H1 (cell line): Measurements from ENCODE around the gene S1PR2. TPM values are rescaled to one million over a fixed set of nuclear protein-coding genes. Genes with fewer than 3 reads are reported as not detected.

Experiments
- CTCF ChIA-PET: fragments of 300-600 bp; sonication (Branson Sonifier 250); formaldehyde crosslinking; loops from one replicate; lab custom pipeline; 2021; ENCODE audit not compliant: partially characterized antibody; lab: Charles Lee
- POLR2A ChIA-PET: fragments of 300-600 bp; sonication (Branson Sonifier 250); formaldehyde crosslinking; loops from one replicate; lab custom pipeline; 2021; ENCODE audit warnings: inconsistent platforms; ENCODE audit not compliant: partially characterized antibody; lab: Charles Lee
- DNase-seq, 2 experiments: peaks; one replicate each; pipeline versions ENCODE4 v3.0.0 to v3.0.0-alpha.2; 2010 to 2022; ENCODE audit warnings: low spot score in 2 of 2, low read depth in 1 of 2, mixed read lengths in 1 of 2
- FAIRE-seq: peaks from 2 replicates; lab custom pipeline; 2011; peaks lifted over from hg19 to GRCh38; lab: Jason Lieb, UNC
- H2AFZ ChIP-seq: 2 replicates; pipeline ENCODE4 v1.8.1; 2012; ENCODE audit warnings: low read length, inconsistent platforms
- H2AK5ac ChIP-seq: 2 replicates; pipeline ENCODE4 v1.6.1; 2013; ENCODE audit warnings: low read depth, low read length
- H2BK120ac ChIP-seq: replicated peaks from 2 replicates; pipeline ENCODE3; 2013; ENCODE audit warnings: low read depth, low read length, inconsistent platforms
- H2BK12ac ChIP-seq: 2 replicates; pipeline ENCODE4 v1.6.1; 2013; ENCODE audit warnings: low read depth, low read length
- H2BK15ac ChIP-seq: 2 replicates; pipeline ENCODE4 v1.6.1; 2013; ENCODE audit warnings: low read length
- H2BK20ac ChIP-seq: 2 replicates; pipeline ENCODE4 v1.6.1; 2013; ENCODE audit warnings: low read length
- H2BK5ac ChIP-seq: 2 replicates; pipeline ENCODE4 v1.6.1; 2013; ENCODE audit warnings: low read depth, low read length
- H3K14ac ChIP-seq: 2 replicates; pipeline ENCODE4 v1.6.1; 2013; ENCODE audit warnings: inconsistent platforms; ENCODE audit not compliant: insufficient read length
- H3K18ac ChIP-seq: 2 replicates; pipeline ENCODE4 v1.6.1; 2013; ENCODE audit warnings: low read length; ENCODE audit errors: extremely low read depth
- H3K23ac ChIP-seq: 2 replicates; pipeline ENCODE4 v1.6.1; 2013; ENCODE audit warnings: inconsistent platforms; ENCODE audit not compliant: insufficient read length
- H3K23me2 ChIP-seq: 2 replicates; pipeline ENCODE4 v1.6.1; 2013; ENCODE audit warnings: low read depth, low read length
- H3K27ac ChIP-seq: 2 replicates; pipeline ENCODE4 v1.6.1; 2011; ENCODE audit warnings: low read depth, low read length, inconsistent platforms
- H3K27me3 ChIP-seq, 4 experiments: replicated peaks in 1 of 4; 1 replicate in 1 of 4; 2 replicates in 3 of 4; pipeline versions ENCODE4 v1.6.1 to v1.8.1; 2011 to 2013; ENCODE audit warnings: low read length in 3 of 4, mild to moderate bottlenecking in 3 of 4, inconsistent platforms in 2 of 4, mixed read lengths in 2 of 4, moderate library complexity in 1 of 4; ENCODE audit not compliant: control insufficient read depth in 3 of 4, insufficient read depth in 3 of 4; ENCODE audit errors: extremely low read depth in 1 of 4
- H3K36me3 ChIP-seq, 4 experiments: 2 replicates each; pipeline versions ENCODE4 v1.6.1 to v1.8.1; 2011 to 2013; ENCODE audit warnings: mild to moderate bottlenecking in 4 of 4, low read length in 3 of 4, moderate library complexity in 2 of 4, control low read depth in 1 of 4, inconsistent platforms in 1 of 4; ENCODE audit not compliant: insufficient read depth in 4 of 4, control insufficient read depth in 2 of 4
- H3K4ac ChIP-seq: replicated peaks from 2 replicates; pipeline ENCODE3; 2013; ENCODE audit warnings: low read length, low read depth, mixed read lengths, inconsistent platforms; ENCODE audit not compliant: insufficient read length
- H3K4me1 ChIP-seq, 4 experiments: replicated peaks in 1 of 4; 1 replicate in 1 of 4; 2 replicates in 3 of 4; pipeline versions ENCODE4 v1.6.1 to v1.8.1; 2011 to 2013; ENCODE audit warnings: low read length in 3 of 4, inconsistent platforms in 2 of 4, mixed read lengths in 1 of 4; ENCODE audit not compliant: insufficient read depth in 4 of 4, control insufficient read depth in 3 of 4
- H3K4me2 ChIP-seq, 2 experiments: 2 replicates each; pipeline versions ENCODE4 v1.6.1 to v1.8.1; 2011 to 2013; ENCODE audit warnings: low read depth in 2 of 2, low read length in 2 of 2, control low read depth in 1 of 2, inconsistent platforms in 1 of 2, mild to moderate bottlenecking in 1 of 2; ENCODE audit not compliant: insufficient read depth in 1 of 2
- H3K4me3 ChIP-seq, 4 experiments: fragments of 200-600, 300-600 bp in 1 of 4; sonication (generic), shearing (Covaris generic), sonication (Bioruptor Twin) in 1 of 4; 2 replicates each; pipeline versions ENCODE4 v1.5.1 to v1.8.1; 2011 to 2016; ENCODE audit warnings: low read length in 4 of 4, low read depth in 3 of 4, control low read depth in 2 of 4, inconsistent platforms in 2 of 4, mild to moderate bottlenecking in 2 of 4, mixed read lengths in 1 of 4, moderate library complexity in 1 of 4; ENCODE audit not compliant: insufficient read depth in 2 of 4; ENCODE audit errors: extremely low read depth in 1 of 4
- H3K56ac ChIP-seq: replicated peaks from 2 replicates; pipeline ENCODE3; 2013; ENCODE audit warnings: low read depth, mild to moderate bottlenecking, mixed read lengths, low read length, inconsistent platforms; ENCODE audit not compliant: insufficient read length
- H3K79me1 ChIP-seq: 2 replicates; pipeline ENCODE4 v1.6.1; 2013; ENCODE audit warnings: low read depth, low read length, control low read depth
- H3K79me2 ChIP-seq, 2 experiments: 2 replicates each; pipeline versions ENCODE4 v1.6.1 to v1.8.1; 2012 to 2013; ENCODE audit warnings: low read length in 2 of 2, mild to moderate bottlenecking in 2 of 2, inconsistent platforms in 1 of 2; ENCODE audit not compliant: insufficient read depth in 2 of 2, control insufficient read depth in 1 of 2
- H3K9ac ChIP-seq, 4 experiments: replicated peaks in 1 of 4; 1 replicate in 1 of 4; 2 replicates in 3 of 4; pipeline versions ENCODE4 v1.6.1 to v1.8.1; 2011 to 2013; ENCODE audit warnings: low read depth in 3 of 4, low read length in 3 of 4, control low read depth in 2 of 4, mild to moderate bottlenecking in 2 of 4, moderate library complexity in 2 of 4, inconsistent platforms in 1 of 4; ENCODE audit errors: extremely low read depth in 1 of 4
- H3K9me3 ChIP-seq, 2 experiments: 2 replicates each; pipeline versions ENCODE4 v1.6.1 to v1.8.1; 2012 to 2013; ENCODE audit warnings: mild to moderate bottlenecking in 2 of 2, moderate library complexity in 2 of 2, control low read depth in 1 of 2, inconsistent platforms in 1 of 2, low read depth in 1 of 2, low read length in 1 of 2, mixed read lengths in 1 of 2; ENCODE audit not compliant: insufficient read depth in 2 of 2
- H4K20me1 ChIP-seq, 2 experiments: replicated peaks in 1 of 2; 2 replicates each; pipeline versions ENCODE3 to v1.8.1; 2011 to 2013; ENCODE audit warnings: inconsistent platforms in 2 of 2, low read length in 2 of 2, mild to moderate bottlenecking in 1 of 2; ENCODE audit not compliant: insufficient read depth in 2 of 2, control insufficient read depth in 1 of 2
- H4K5ac ChIP-seq: 2 replicates; pipeline ENCODE4 v1.6.1; 2013; ENCODE audit warnings: low read length, low read depth, mixed read lengths, inconsistent platforms; ENCODE audit not compliant: insufficient read length
- H4K8ac ChIP-seq: 2 replicates; pipeline ENCODE4 v1.8.0; 2013; ENCODE audit warnings: mild to moderate bottlenecking, moderate library complexity, low read length, inconsistent platforms; ENCODE audit not compliant: insufficient read depth; ENCODE audit errors: extremely low read depth
- H4K91ac ChIP-seq: replicated peaks from 2 replicates; pipeline ENCODE3; 2013; ENCODE audit warnings: low read length, mixed read lengths, inconsistent platforms; ENCODE audit not compliant: insufficient read length
- ASH2L ChIP-seq: fragments of 200-600, 300-600 bp; sonication (generic); IDR thresholded peaks from one replicate; pipeline ENCODE4 v1.7.1; 2017; ENCODE audit warnings: low read length
- BACH1 ChIP-seq: IDR thresholded peaks from 2 replicates; pipeline ENCODE4 v1.6.1; 2012; ENCODE audit warnings: low read length, improper control_type of control experiment
- BCL11A ChIP-seq, 2 experiments: IDR thresholded peaks; one replicate each; pipeline ENCODE4 v1.6.1; 2011; ENCODE audit warnings: low read depth in 2 of 2, low read length in 2 of 2, mild to moderate bottlenecking in 2 of 2
- CEBPB ChIP-seq: IDR thresholded peaks from 2 replicates; pipeline ENCODE4 v1.6.1; 2012; ENCODE audit warnings: low read depth, low read length
- CHD2 ChIP-seq: IDR thresholded peaks from 2 replicates; pipeline ENCODE4 v1.6.1; 2012; ENCODE audit warnings: low read length, improper control_type of control experiment
- HDAC6 ChIP-seq: IDR thresholded peaks from one replicate; pipeline ENCODE4 v1.7.1; 2012; ENCODE audit warnings: low read depth, mild to moderate bottlenecking, inconsistent platforms, low read length, moderate library complexity
- NANOG ChIP-seq: IDR thresholded peaks from 2 replicates; pipeline ENCODE4 v1.6.1; 2011; ENCODE audit warnings: low read length, low read depth, mild to moderate bottlenecking, inconsistent platforms; ENCODE audit not compliant: insufficient read depth, poor library complexity, severe bottlenecking
- NRF1 ChIP-seq: IDR thresholded peaks from 2 replicates; pipeline ENCODE4 v1.6.1; 2011; ENCODE audit warnings: mild to moderate bottlenecking, low read depth, low read length, improper control_type of control experiment
- POLR2AphosphoS5 ChIP-seq: IDR thresholded peaks from 2 replicates; pipeline ENCODE4 v1.6.1; 2011; ENCODE audit warnings: low read depth, low read length
- SAP30 ChIP-seq: fragments of 300-600 bp; sonication (generic); IDR thresholded peaks from 2 replicates; pipeline ENCODE4 v1.7.1; 2012; ENCODE audit warnings: low read length, moderate library complexity, mild to moderate bottlenecking, inconsistent platforms; ENCODE audit not compliant: insufficient read depth, insufficient replicate concordance
- SRF ChIP-seq: IDR thresholded peaks from 2 replicates; pipeline ENCODE4 v1.6.1; 2011; ENCODE audit warnings: mild to moderate bottlenecking, low read depth, low read length, moderate library complexity
- TAF1 ChIP-seq: IDR thresholded peaks from 2 replicates; pipeline ENCODE4 v1.6.1; 2011; ENCODE audit warnings: mild to moderate bottlenecking, low read depth, low read length
- TAF7 ChIP-seq: optimal IDR thresholded peaks from 2 replicates; pipeline ENCODE3; 2011; ENCODE audit warnings: low read depth, mild to moderate bottlenecking, inconsistent platforms, low read length, moderate library complexity, borderline replicate concordance
- TBP ChIP-seq: IDR thresholded peaks from 2 replicates; pipeline ENCODE4 v1.6.1; 2011; ENCODE audit warnings: low read depth, low read length, improper control_type of control experiment
- WGBS, 2 experiments: shearing (Covaris generic) in 1 of 2; methylation state at CpG; one replicate each; pipeline versions ENCODE4 v1.1.6 to v1.1.7; 2013 to 2015; ENCODE audit warnings: low lambda C conversion rate in 2 of 2, mixed read lengths in 2 of 2, inconsistent platforms in 1 of 2, low coverage in 1 of 2, missing lambda C conversion rate in 1 of 2; ENCODE audit not compliant: insufficient replicate concordance in 2 of 2, insufficient coverage in 1 of 2, insufficient read length in 1 of 2; ENCODE audit errors: extremely low coverage in 1 of 2, missing lambda C conversion rate in 1 of 2; 5-methylcytosine and 5-hydroxymethylcytosine counted together
- polyA plus RNA-seq, 7 experiments: library from polyadenylated mRNA; depleted of rRNA in 3 of 7; stranded (reverse) in 5 of 7; unstranded in 2 of 7; fragments of >200 nt in 5 of 7; fragments of 200-250 nt in 2 of 7; gene quantifications; 1 replicate in 5 of 7; 2 replicates in 1 of 7; 4 replicates in 1 of 7; pipeline versions ENCODE4 v1.2.1 to v1.2.3, GENCODE V29; 2011 to 2013; ENCODE audit warnings: missing spikeins in 2 of 7, mixed read lengths in 2 of 7
- total RNA-seq: library from RNA; stranded (reverse); fragmentation: NEBNext Ultra II Directional; extraction: Animal tissue kit (Norgen Biotek cat#: 25700); gene quantifications from 2 replicates; pipeline ENCODE4 v1.2.1, GENCODE V29; 2021

The S1PR2 gene
- total and polyA plus RNA-seq, 2 of the 8 experiments (the other 6 are each of a cell fraction or from before 2014, with no cell fraction given): 17.5 to 19.4 TPM

DNA sequence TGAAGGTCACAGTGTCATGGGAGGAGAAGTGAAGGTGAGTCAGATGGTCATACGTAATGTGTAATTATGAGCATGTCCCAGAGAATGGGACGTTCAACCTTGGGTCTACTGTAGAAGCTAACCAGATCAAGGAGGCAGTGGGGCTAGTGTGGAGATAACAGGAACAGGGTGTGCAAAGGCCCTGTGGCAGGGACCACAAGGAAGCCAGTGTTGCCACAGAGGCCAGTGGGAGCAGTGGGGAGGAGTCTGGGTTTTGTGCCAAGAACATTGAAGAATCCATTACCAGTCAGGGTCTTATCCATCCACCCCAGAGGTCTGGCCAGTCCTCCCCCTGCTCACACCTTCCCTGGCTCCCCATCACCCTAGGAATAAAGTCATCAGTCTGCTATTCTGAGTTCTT, 24.2 kb upstream of the S1PR2 start:
- 82% methylated on average over 2 of the region's 2 CpGs; no CpG with 5 or more reads in 1 of the 2 experiments for WGBS, 2 experiments
- peaks cover 0 to 6% (median 1%) of the 10 kb centered on the region in 4 experiments; a peak in 3 of 7 replicates for H3K4me1 ChIP-seq
- H4K5ac ChIP-seq: no peak overlapping the region
- H2AFZ ChIP-seq: no peak overlapping the region
- no peak overlapping the region for H2AK5ac ChIP-seq
- peaks cover 4 to 26% (median 15%) of the 10 kb centered on the region in 4 experiments; a peak in 5 of 8 replicates for H3K36me3 ChIP-seq
- H3K18ac ChIP-seq: no peak overlapping the region
- no peak overlapping the region for H4K8ac ChIP-seq
- no peak overlapping the region for H3K23ac ChIP-seq
- no peak overlapping the region for H3K4ac ChIP-seq
- H2BK120ac ChIP-seq: no peak overlapping the region
- H3K4me2 ChIP-seq: no peak overlapping the region
- H3K56ac ChIP-seq: no peak overlapping the region
- H3K27me3 ChIP-seq: no peaks in the 10 kb centered on the region
- no peak for FAIRE-seq
- H4K20me1 ChIP-seq: peaks cover 0 to 10% of the 10 kb centered on the region in 2 experiments
- peaks cover 5% of the 10 kb centered on the region for H3K23me2 ChIP-seq
- no peak overlapping the region for H3K4me3 ChIP-seq
- no peak overlapping the region for H3K14ac ChIP-seq
- H3K79me1 ChIP-seq: peaks cover 5% of the 10 kb centered on the region; the same call in 1 of the 2 replicates
- no peak for DNase-seq
- ChIA-PET CTCF (interaction anchor here (1.6 to 5.4 kb wide), 3 partner anchors 133 to 169 kb away, joined by 3 to 68 read pairs (median 8); no protein-coding TSS in a partner anchor), POLR2A (no interaction called here)
- H3K9me3 ChIP-seq: no peaks in the 10 kb centered on the region
- no peak overlapping the region for H4K91ac ChIP-seq
- no peak overlapping the region for H3K27ac ChIP-seq
- H2BK12ac ChIP-seq: no peak overlapping the region
- H3K9ac ChIP-seq: no peak overlapping the region
- peaks cover 0 to 9% of the 10 kb centered on the region in 2 experiments; a peak in 2 of 4 replicates for H3K79me2 ChIP-seq
- no peak overlapping the region for H2BK5ac ChIP-seq
- no peak overlapping the region for H2BK15ac ChIP-seq
- no peak overlapping the region for H2BK20ac ChIP-seq
- no peak for TF ChIP-seq CEBPB
- TF ChIP-seq CHD2: no peak
- TF ChIP-seq SAP30: no peak
- no peak for TF ChIP-seq BACH1
- no peak for TF ChIP-seq NRF1
- no peak for TF ChIP-seq TAF7
- TF ChIP-seq POLR2AphosphoS5: no peak
- no peak for TF ChIP-seq BCL11A (IDR thresholded peaks at IDR 0.05; ENCODE audit: low read depth in 2 of 2, low read length in 2 of 2)
- no peak for TF ChIP-seq TAF1
- TF ChIP-seq ASH2L: no peak
- TF ChIP-seq HDAC6: no peak
- no peak for TF ChIP-seq SRF
- TF ChIP-seq NANOG: no peak
- no peak for TF ChIP-seq TBP
